ENCODE data around the gene EYA2.
A peak's percentile ranks its signal among the peaks of the same experiment; 100 is the strongest.

EYA2 gene

GRCh38 chr20:47232518-47232917 is 337.9 kb downstream of the EYA2 start:
- DNase-seq = no peak

GRCh38 chr20:47233333-47234188 is 338.9 kb downstream of the EYA2 start:
- peak; percentile 72 for DNase-seq

- DNase-seq = no peak
These were observed 340.5 kb downstream of the EYA2 start for GRCh38 chr20:47235111-47235510.

- no peak for DNase-seq
These were observed 341.4 kb downstream of the EYA2 start for GRCh38 chr20:47235853-47236638.

- no peak for DNase-seq
These were observed 341.9 kb downstream of the EYA2 start for GRCh38 chr20:47236639-47236900.

GRCh38 chr20:47237715-47238114 is 343.1 kb downstream of the EYA2 start:
- DNase-seq = no peak

Measured in fibroblast of skin of abdomen (primary cell).